HEK293 (cell line): ENCODE data around the gene ENOX2.

Source experiments
- ATF2 ChIP-seq: fragments of 450-650 bp; formaldehyde crosslinking; IDR thresholded peaks from 2 replicates; pipeline ENCODE4 v1.5.1; 2016; ENCODE audit warnings: missing biosample characterization, missing genetic modification characterization, low read depth
- CTCF ChIP-seq: fragments of 450-650 bp; formaldehyde crosslinking; IDR thresholded peaks from 2 replicates; pipeline ENCODE4 v1.5.1; 2016; ENCODE audit warnings: missing biosample characterization, missing genetic modification characterization
- INSM2 ChIP-seq: fragments of 450-650 bp; formaldehyde crosslinking; IDR thresholded peaks from 2 replicates; pipeline ENCODE4 v1.5.1; 2016; ENCODE audit warnings: missing biosample characterization, missing genetic modification characterization
- KLF17 ChIP-seq: fragments of 450-650 bp; formaldehyde crosslinking; IDR thresholded peaks from 2 replicates; pipeline ENCODE4 v1.5.1; 2016; ENCODE audit warnings: missing biosample characterization, missing genetic modification characterization
- SP3 ChIP-seq: fragments of 450-650 bp; formaldehyde crosslinking; IDR thresholded peaks from 2 replicates; pipeline ENCODE4 v1.5.1; 2016; ENCODE audit warnings: missing biosample characterization, missing genetic modification characterization
- ZFHX2 ChIP-seq: fragments of 450-650 bp; formaldehyde crosslinking; conservative IDR thresholded peaks from 2 replicates; pipeline ENCODE4 v1.5.1; 2016; ENCODE audit warnings: missing biosample characterization, missing genetic modification characterization
- ZNF121 ChIP-seq: fragments of 450-650 bp; formaldehyde crosslinking; IDR thresholded peaks from 2 replicates; pipeline ENCODE4 v1.5.1; 2016; ENCODE audit warnings: missing biosample characterization, missing genetic modification characterization
- ZNF18 ChIP-seq: fragments of 450-650 bp; formaldehyde crosslinking; IDR thresholded peaks from 2 replicates; pipeline ENCODE4 v1.5.1; 2016; ENCODE audit warnings: missing biosample characterization, missing genetic modification characterization
- ZNF501 ChIP-seq: fragments of 450-650 bp; formaldehyde crosslinking; IDR thresholded peaks from 2 replicates; pipeline ENCODE4 v1.5.1; 2016; ENCODE audit warnings: missing biosample characterization, missing genetic modification characterization
- ZNF645 ChIP-seq: fragments of 450-650 bp; formaldehyde crosslinking; IDR thresholded peaks from 2 replicates; pipeline ENCODE4; 2016; ENCODE audit warnings: missing biosample characterization, missing genetic modification characterization

GRCh38 chrX:130672214-130672613 is 230.8 kb downstream of the ENOX2 start:
- no peak for TF ChIP-seq CTCF (tag by site-specific recombination)
- no peak for TF ChIP-seq INSM2 (tag by site-specific recombination)
- TF ChIP-seq ZNF501 = no peak
- no peak for TF ChIP-seq SP3 (tag by site-specific recombination)
- no peak for TF ChIP-seq ZFHX2 (tag by site-specific recombination)
- no peak for TF ChIP-seq ATF2
- no peak for TF ChIP-seq ZNF645
- TF ChIP-seq KLF17 (tag by site-specific recombination) = no peak
- no peak for TF ChIP-seq ZNF121
- no peak for TF ChIP-seq ZNF18
